ENCODE results near the gene PRSS2. TPM values are rescaled to one million over a fixed set of nuclear protein-coding genes. Genes with fewer than 3 reads are reported as not detected.

The PRSS2 gene
- total and polyA plus RNA-seq, 9 of the 15 experiments (the other 6 are each of a cell fraction or from before 2014, with no cell fraction given): 1.3 to 23.9 (median 3.8) TPM

DNA sequence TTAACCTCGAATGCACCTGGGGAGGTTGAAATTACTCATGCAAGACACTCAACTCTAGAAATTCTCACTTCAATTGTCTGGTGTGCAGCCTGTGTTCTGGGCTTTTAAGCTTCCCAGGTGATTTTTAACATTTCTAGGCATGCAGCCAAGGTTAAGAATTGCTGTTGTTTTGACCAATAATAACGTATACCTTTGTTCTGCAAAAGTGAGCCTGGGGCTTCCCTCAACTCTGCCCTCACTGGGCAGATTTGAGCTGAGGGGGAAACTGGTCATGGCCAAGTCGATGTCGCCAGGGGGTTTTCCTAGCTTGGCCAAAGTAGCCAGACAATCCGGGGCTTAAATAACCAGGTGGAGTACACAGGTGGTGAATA is 568 bp downstream of the PRSS2 start (continued):
- TF ChIP-seq ZBTB40 (IDR thresholded peaks at IDR 0.05) (no peak), ZBTB40 (CRISPR knock-in tag; IDR thresholded peaks at IDR 0.05) (no peak), ZNF586 (CRISPR knock-in tag; conservative IDR thresholded peaks at IDR 0.05) (no peak)
- TF ChIP-seq, protein P1, sequence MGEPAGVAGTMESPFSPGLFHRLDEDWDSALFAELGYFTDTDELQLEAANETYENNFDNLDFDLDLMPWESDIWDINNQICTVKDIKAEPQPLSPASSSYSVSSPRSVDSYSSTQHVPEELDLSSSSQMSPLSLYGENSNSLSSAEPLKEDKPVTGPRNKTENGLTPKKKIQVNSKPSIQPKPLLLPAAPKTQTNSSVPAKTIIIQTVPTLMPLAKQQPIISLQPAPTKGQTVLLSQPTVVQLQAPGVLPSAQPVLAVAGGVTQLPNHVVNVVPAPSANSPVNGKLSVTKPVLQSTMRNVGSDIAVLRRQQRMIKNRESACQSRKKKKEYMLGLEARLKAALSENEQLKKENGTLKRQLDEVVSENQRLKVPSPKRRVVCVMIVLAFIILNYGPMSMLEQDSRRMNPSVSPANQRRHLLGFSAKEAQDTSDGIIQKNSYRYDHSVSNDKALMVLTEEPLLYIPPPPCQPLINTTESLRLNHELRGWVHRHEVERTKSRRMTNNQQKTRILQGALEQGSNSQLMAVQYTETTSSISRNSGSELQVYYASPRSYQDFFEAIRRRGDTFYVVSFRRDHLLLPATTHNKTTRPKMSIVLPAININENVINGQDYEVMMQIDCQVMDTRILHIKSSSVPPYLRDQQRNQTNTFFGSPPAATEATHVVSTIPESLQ (CRISPR knock-in tag; IDR thresholded peaks at IDR 0.05): no peak

Measured in K562 (cell line).